ENCODE data around the gene INSC. TPM values are rescaled to one million over a fixed set of nuclear protein-coding genes. Genes with fewer than 3 reads are reported as not detected.

The INSC gene
- total and polyA plus RNA-seq, 2 of the 8 experiments (the other 6 are each of a cell fraction or from before 2014, with no cell fraction given), result 0.58 to 0.59 TPM

- 79% methylated on average over 1 of the region's 1 CpG; no CpG with 5 or more reads in 1 of the 2 experiments for WGBS, 2 experiments (ENCODE audit: extremely low coverage in 1 of 2, insufficient coverage in 1 of 2, insufficient read length in 1 of 2, insufficient replicate concordance in 2 of 2, low coverage in 1 of 2, low lambda C conversion rate in 2 of 2, missing lambda C conversion rate in 1 of 2)
- H3K27ac ChIP-seq (ENCODE audit: low read depth, low read length), result no peak overlapping the region
- H2BK120ac ChIP-seq (replicated peaks; ENCODE audit: low read depth, low read length), result no peak overlapping the region
- no peak overlapping the region for H2AK5ac ChIP-seq (ENCODE audit: low read depth, low read length)
- POLR2A ChIA-PET (ENCODE audit: partially characterized antibody), result no interaction called here
- H3K23me2 ChIP-seq (ENCODE audit: low read depth, low read length), result no peaks in the 10 kb centered on the region
- H3K4me1 ChIP-seq (replicated peaks in 1 of 4; ENCODE audit: control insufficient read depth in 3 of 4, insufficient read depth in 4 of 4, low read length in 3 of 4), result no peaks in the 10 kb centered on the region
- H2AFZ ChIP-seq (ENCODE audit: low read length), result no peak overlapping the region
- no peak overlapping the region for H3K23ac ChIP-seq (ENCODE audit: insufficient read length)
- peaks cover 0 to 1% (median 0%) of the 10 kb centered on the region in 4 experiments; a peak in 1 of 7 replicates for H3K27me3 ChIP-seq (replicated peaks in 1 of 4; ENCODE audit: control insufficient read depth in 3 of 4, extremely low read depth in 1 of 4, insufficient read depth in 3 of 4, low read length in 3 of 4)
- H3K18ac ChIP-seq (ENCODE audit: extremely low read depth, low read length), result no peak overlapping the region
- no peak overlapping the region for H3K4me3 ChIP-seq (ENCODE audit: extremely low read depth in 1 of 4, insufficient read depth in 2 of 4, low read depth in 3 of 4, low read length in 4 of 4)
- H3K4me2 ChIP-seq (ENCODE audit: insufficient read depth in 1 of 2, low read depth in 2 of 2, low read length in 2 of 2), result no peak overlapping the region
- no peaks in the 10 kb centered on the region for H3K36me3 ChIP-seq (ENCODE audit: control insufficient read depth in 2 of 4, insufficient read depth in 4 of 4, low read length in 3 of 4)
- H3K9me3 ChIP-seq (ENCODE audit: insufficient read depth in 2 of 2, low read depth in 1 of 2, low read length in 1 of 2), result no peaks in the 10 kb centered on the region
- no peak overlapping the region for H2BK20ac ChIP-seq (ENCODE audit: low read length)
- H3K79me2 ChIP-seq (ENCODE audit: control insufficient read depth in 1 of 2, insufficient read depth in 2 of 2, low read length in 2 of 2), result no peaks in the 10 kb centered on the region
- H2BK15ac ChIP-seq (ENCODE audit: low read length), result no peak overlapping the region
- DNase-seq (ENCODE audit: low read depth in 1 of 2, low spot score in 2 of 2) (no peak), FAIRE-seq (no peak)
- CTCF ChIA-PET (ENCODE audit: partially characterized antibody), result interaction anchor here (1.1 to 4.1 kb wide), 3 partner anchors 11 to 319 kb away, joined by 3 to 30 read pairs (median 4); no protein-coding TSS in a partner anchor
- no peak overlapping the region for H3K56ac ChIP-seq (replicated peaks; ENCODE audit: insufficient read length, low read depth, low read length)
- H4K20me1 ChIP-seq (replicated peaks in 1 of 2; ENCODE audit: control insufficient read depth in 1 of 2, insufficient read depth in 2 of 2, low read length in 2 of 2), result no peaks in the 10 kb centered on the region
- no peak overlapping the region for H3K14ac ChIP-seq (ENCODE audit: insufficient read length)
- no peaks in the 10 kb centered on the region; the same call in 1 of the 2 replicates for H3K79me1 ChIP-seq (ENCODE audit: low read depth, low read length)
- no peak overlapping the region for H4K8ac ChIP-seq (ENCODE audit: extremely low read depth, insufficient read depth, low read length)
- no peak overlapping the region for H3K9ac ChIP-seq (replicated peaks in 1 of 4; ENCODE audit: extremely low read depth in 1 of 4, low read depth in 3 of 4, low read length in 3 of 4)
- H4K91ac ChIP-seq (replicated peaks; ENCODE audit: insufficient read length, low read length), result no peak overlapping the region
- no peak overlapping the region for H4K5ac ChIP-seq (ENCODE audit: insufficient read length, low read depth, low read length)
- H3K4ac ChIP-seq (replicated peaks; ENCODE audit: insufficient read length, low read depth, low read length), result no peak overlapping the region
- no peak overlapping the region for H2BK12ac ChIP-seq (ENCODE audit: low read depth, low read length)
- H2BK5ac ChIP-seq (ENCODE audit: low read depth, low read length), result no peak overlapping the region
Observed at GRCh38 chr11:15227011-15227410, 112.3 kb downstream of the INSC start.
